H1 (cell line): ENCODE measurements around the gene VWA7. TPM values are rescaled to one million over a fixed set of nuclear protein-coding genes. Genes with fewer than 3 reads are reported as not detected.

Experiments
- CHD7 ChIP-seq: fragments of 300-600 bp; sonication (generic); IDR thresholded peaks from 2 replicates; pipeline ENCODE4 v1.7.1; 2012; ENCODE audit warnings: low read length, moderate library complexity, mild to moderate bottlenecking, inconsistent platforms; ENCODE audit not compliant: insufficient replicate concordance
- E2F6 ChIP-seq: IDR thresholded peaks from 2 replicates; pipeline ENCODE4 v1.6.1; 2012; ENCODE audit warnings: inconsistent platforms
- HDAC2 ChIP-seq, 2 experiments: fragments of 300-600 bp in 1 of 2; sonication (generic) in 1 of 2; IDR thresholded peaks; 2 replicates each; pipeline ENCODE4 v1.6.1; 2011 to 2012; ENCODE audit warnings: low read depth in 2 of 2, low read length in 2 of 2, mild to moderate bottlenecking in 2 of 2, moderate library complexity in 2 of 2, borderline replicate concordance in 1 of 2, inconsistent platforms in 1 of 2
- JUND ChIP-seq: IDR thresholded peaks from 2 replicates; pipeline ENCODE4 v1.6.1; 2011; ENCODE audit warnings: mild to moderate bottlenecking, improper control_type of control experiment, low read length
- MAX ChIP-seq: IDR thresholded peaks from 2 replicates; pipeline ENCODE4 v1.6.1; 2012; ENCODE audit warnings: inconsistent platforms
- RNF2 ChIP-seq: fragments of 200-900, 300-1000 bp; sonication (generic); IDR thresholded peaks from 2 replicates; pipeline ENCODE4 v1.7.1; 2016; ENCODE audit warnings: borderline replicate concordance, low read depth, mild to moderate bottlenecking, antibody characterized with exemption, low read length; ENCODE audit not compliant: poor library complexity, severe bottlenecking; ENCODE audit errors: missing control alignments
- SP2 ChIP-seq: IDR thresholded peaks from 2 replicates; pipeline ENCODE4 v1.6.1; 2012; ENCODE audit warnings: mild to moderate bottlenecking, low read length, inconsistent platforms
- SRF ChIP-seq: IDR thresholded peaks from 2 replicates; pipeline ENCODE4 v1.6.1; 2011; ENCODE audit warnings: mild to moderate bottlenecking, low read depth, low read length, moderate library complexity
- polyA plus RNA-seq, 7 experiments: library from polyadenylated mRNA; depleted of rRNA in 3 of 7; stranded (reverse) in 5 of 7; unstranded in 2 of 7; fragments of >200 nt in 5 of 7; fragments of 200-250 nt in 2 of 7; gene quantifications; 1 replicate in 5 of 7; 2 replicates in 1 of 7; 4 replicates in 1 of 7; pipeline versions ENCODE4 v1.2.1 to v1.2.3, GENCODE V29; 2011 to 2013; ENCODE audit warnings: missing spikeins in 2 of 7, mixed read lengths in 2 of 7
- total RNA-seq: library from RNA; stranded (reverse); fragmentation: NEBNext Ultra II Directional; extraction: Animal tissue kit (Norgen Biotek cat#: 25700); gene quantifications from 2 replicates; pipeline ENCODE4 v1.2.1, GENCODE V29; 2021

The VWA7 gene
- total and polyA plus RNA-seq, 2 of the 8 experiments (the other 6 are each of a cell fraction or from before 2014, with no cell fraction given), result 0.82 to 2.1 TPM

- TF ChIP-seq CHD7, result no peak
- no peak for TF ChIP-seq SP2
- no peak for TF ChIP-seq JUND
- TF ChIP-seq RNF2, result no peak
- TF ChIP-seq HDAC2 (IDR thresholded peaks at IDR 0.05; ENCODE audit: borderline replicate concordance in 1 of 2, low read depth in 2 of 2, low read length in 2 of 2), result no peak
- no peak for TF ChIP-seq MAX
- no peak for TF ChIP-seq E2F6
- TF ChIP-seq SRF, result no peak
Measured at GRCh38 chr6:31797588-31797987, 20.5 kb upstream of the VWA7 start (continued).
